HG02970 (cell line): Measurements from ENCODE around the gene GALNT3.
A peak's percentile ranks its signal among the peaks of the same experiment; 100 is the strongest.

Experiments
- ATAC-seq: cut with Tn5 transposase; IDR thresholded peaks from one replicate; pipeline ENCODE4 v1.9.1; 2021; ENCODE audit warnings: mild to moderate bottlenecking, moderate library complexity, moderate number of reproducible peaks; ENCODE audit not compliant: unreplicated experiment, low FRiP score

The GALNT3 gene

DNA sequence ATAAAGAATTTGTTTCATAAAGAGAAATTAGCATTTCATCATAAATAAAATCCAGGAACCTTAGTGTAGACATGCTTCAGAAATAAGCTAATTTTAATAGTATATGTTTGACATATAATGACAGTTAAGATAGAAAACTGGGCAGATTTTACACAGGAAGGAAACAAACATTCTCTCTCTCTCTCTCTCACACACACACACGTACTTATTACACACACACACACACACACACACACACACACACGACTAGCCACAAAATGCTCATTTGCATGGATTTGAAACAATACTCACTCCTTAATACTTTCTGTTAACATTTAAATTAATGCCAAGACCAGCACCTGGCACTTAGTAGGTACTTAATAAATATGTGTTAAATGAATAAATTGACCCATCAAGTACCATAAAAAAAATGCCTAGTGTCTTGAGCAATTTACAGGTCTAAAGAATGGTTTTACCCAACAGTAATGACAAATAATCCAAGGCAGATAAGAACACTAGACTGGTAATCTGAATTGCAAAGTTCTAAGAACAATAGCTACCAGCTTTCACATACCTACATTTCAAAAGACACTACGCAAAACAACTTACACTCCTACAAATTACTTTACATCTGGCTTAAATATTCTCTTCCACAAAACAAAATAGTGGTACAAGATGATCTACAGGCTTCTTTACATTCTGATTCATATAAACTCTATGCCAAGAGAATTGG lies 2.9 kb upstream of the GALNT3 start:
- ATAC-seq, result no peak

DNA sequence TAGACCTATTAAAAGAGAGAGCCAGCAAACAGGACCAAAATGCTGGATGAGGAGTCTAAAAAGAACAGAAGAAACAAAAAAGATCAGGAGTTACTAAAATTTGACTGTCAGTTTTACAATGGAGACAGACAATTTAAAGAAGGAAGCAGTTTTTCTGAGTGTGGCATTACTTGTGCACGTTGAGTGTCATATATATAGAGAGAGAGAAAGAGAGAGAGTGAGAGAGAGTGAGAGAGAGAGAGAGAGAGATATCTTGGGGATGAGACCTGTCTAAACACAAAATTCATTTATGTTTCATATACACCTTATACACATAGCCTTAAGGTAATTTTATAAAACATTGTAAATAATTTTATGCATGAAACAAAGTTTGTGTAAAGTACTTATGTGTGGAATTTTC lies 2.1 kb upstream of the GALNT3 start:
- no peak for ATAC-seq

DNA sequence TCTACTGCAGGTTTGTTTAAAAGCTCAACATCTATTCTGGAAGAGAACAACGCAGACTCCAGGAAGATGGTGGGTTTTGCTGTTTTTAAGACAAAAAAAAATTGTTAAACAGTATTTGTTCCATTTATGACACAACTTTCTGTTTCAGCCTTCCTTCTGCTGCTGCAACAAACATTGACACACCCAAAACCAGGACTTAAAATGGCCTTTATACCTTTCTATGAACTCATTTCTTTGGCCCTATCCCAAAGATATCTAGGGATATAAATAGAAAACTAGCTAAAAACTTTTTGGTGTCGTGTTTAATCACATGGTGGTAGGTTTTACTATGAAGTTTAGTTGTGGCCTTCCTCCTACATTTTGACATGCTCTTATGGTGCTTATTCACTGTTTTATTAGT lies 964 bp upstream of the GALNT3 start:
- no peak for ATAC-seq

DNA sequence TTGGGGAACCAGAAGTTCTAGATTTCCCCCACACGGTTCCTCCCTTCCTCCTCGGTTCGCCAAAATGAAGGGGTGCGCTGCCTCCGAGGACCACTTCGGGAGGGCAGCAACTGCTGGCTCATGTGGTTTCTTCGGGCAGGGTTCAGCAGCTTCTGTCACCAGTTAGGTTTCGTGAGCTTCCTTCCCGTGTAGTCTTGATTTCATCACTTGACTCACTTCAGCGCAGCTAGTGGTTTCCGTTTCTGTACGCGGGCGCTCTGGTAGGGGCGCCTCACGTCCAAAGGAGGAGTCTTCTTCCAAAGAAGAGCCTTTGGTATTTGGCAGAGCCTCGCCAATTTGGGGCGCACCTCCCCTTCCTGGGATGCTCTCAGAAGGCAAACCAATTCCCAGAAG lies 485 bp upstream of the GALNT3 start:
- ATAC-seq, result peak; percentile 98

- ATAC-seq, result no peak
Measured at GRCh38 chr2:165793161-165793778, 777 bp downstream of the GALNT3 start.

- no peak for ATAC-seq
Measured at GRCh38 chr2:165792104-165792454, 2.0 kb downstream of the GALNT3 start.

DNA sequence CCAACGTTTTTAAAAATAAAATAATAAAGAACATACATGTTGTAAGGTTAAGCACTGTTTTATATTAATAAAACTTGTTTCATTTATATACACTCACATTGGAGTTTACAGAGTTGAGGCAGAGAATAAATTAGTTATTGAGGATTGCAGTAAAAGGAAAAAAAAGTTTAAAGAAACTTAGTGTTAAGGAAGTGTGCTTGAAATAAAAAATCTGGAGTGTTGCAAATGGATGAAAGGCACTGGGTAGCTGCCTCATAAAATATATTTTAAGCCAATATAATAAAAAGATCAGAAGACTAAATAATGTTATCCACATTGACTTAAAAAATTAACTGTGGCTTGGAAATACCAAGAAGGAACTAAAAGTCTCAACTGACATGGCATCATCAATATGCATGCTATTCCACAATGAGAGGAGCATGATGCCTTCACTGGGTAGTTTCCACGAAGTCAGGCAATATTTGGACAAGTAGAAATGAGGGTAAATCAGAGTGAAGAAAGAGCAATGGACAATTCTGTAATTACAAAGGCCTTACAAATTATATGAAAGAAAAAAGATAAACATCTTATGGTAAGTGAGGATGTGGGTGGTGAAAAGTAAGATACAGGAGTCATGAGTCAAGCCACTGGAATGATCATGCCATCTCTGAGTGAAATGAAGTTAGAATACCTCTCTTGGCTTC lies 2.5 kb downstream of the GALNT3 start:
- ATAC-seq, result no peak

- no peak for ATAC-seq
Measured at GRCh38 chr2:165790466-165790865, 3.6 kb downstream of the GALNT3 start.

DNA sequence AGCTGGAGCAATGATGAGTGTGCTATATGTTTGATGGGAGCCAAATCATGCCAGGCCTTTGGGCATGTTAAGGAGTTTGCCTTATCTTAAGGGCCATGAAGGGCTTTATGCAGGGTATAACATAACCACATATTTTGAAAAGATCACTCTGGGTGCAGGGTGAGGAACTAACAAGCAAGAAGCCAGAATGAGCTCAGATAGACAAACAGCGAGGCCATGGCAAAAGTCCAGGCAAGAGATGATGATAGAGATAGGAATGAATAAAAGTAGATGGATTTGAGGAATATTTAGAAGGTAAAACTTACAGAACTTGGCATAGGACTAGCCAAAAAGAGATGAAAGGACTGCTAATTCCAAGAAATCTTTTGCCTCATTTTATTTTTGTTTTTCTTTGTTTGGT lies 6.7 kb downstream of the GALNT3 start:
- ATAC-seq, result no peak

DNA sequence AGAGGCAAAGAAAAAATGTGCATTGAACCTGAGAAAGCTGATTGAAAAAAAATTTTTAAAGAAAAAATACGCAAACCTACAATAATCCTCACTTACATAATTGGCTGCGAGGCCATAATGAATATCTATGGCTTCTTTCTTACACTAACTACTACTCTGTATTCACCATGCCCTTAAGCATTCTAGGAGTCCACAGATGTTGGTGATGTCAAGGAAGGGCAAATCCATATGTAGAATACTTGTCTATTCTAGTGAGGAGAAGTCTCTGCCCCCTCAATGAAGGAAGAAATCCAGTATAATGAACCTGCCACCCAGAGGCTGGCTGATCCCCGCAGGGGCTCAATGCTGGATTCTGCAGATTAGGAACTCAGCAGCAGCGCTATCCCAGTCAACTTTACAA lies 14.3 kb downstream of the GALNT3 start:
- ATAC-seq, result no peak

GRCh38 chr2:165778653-165779451 lies 15.2 kb downstream of the GALNT3 start:
- ATAC-seq, result no peak

GRCh38 chr2:165778187-165778556 lies 15.9 kb downstream of the GALNT3 start:
- ATAC-seq, result no peak

DNA sequence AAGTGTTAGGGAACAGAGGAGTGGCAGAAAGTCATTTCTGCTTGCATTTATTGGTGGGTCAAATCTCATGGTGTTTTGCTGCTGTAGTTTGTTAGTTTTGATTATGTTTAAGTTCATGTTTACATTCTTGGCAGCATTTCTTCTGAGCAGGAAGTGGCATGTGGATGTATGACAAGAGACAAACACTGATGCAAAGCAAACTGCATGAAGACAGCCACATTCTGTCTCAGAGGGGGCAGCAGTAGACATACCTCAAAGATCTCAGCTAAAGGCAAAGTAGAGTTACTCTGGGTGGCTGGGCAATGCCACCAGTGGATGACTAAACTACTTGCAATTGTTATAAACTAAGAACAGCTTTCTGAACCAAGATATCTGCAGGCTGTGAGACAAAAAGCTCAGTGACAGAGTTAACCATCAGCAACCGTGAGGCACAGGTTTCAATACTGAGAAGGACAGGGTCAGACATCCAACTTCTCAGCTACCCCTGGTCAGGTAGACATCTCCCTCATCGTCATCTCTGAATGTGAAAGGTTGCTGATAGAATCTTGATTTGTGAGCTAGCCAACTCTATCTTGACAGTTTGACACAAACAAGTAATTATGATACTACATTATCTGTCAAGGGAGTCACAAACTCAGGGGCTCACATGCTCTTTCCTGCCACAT lies 16.4 kb downstream of the GALNT3 start:
- ATAC-seq, result no peak

DNA sequence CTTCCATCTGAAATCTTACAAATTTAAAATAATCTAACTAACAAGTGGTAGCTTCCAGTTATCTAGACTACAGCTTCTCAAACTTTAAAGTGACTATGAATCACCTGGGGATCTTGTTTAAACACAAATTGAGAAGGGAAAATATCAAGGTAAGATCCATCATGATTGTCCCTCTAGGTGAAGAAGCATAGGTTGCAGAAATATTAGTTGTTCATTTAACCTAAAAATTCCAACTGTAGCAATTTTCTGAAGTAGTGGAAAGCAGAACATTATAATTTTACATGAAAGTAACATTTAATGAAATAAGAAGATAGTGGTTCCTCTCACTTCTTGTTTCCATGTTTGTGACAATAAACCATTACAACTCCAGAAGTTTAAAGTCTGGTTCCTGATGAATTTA lies 17.3 kb downstream of the GALNT3 start:
- no peak for ATAC-seq

- no peak for ATAC-seq
Measured at GRCh38 chr2:165776013-165776412, 18.0 kb downstream of the GALNT3 start.

GRCh38 chr2:165773684-165774083 lies 20.4 kb downstream of the GALNT3 start:
- ATAC-seq, result no peak

DNA sequence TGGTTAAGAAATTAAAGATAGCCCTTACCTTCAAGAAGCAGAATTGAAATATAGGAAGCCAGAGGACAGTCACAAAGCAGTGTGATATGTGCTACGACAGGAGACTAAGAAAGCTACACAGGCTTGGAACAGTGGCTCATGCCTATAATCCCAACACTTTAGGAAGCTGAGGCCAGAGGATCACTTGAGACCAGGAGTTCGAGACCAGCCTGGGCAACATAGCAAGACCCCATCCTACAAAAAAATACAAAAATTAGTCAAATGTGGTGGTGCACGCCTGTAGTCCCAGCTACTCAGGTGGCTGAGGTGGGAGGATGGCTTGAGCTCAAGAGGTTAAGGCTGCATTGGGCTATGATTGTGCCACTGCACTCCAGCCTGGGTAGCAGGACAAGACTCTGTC lies 21.9 kb downstream of the GALNT3 start:
- no peak for ATAC-seq

GRCh38 chr2:165766326-165766927 lies 27.6 kb downstream of the GALNT3 start:
- no peak for ATAC-seq

- ATAC-seq, result no peak
Measured at GRCh38 chr2:165762723-165763122, 31.3 kb downstream of the GALNT3 start.
